ENCODE measurements around the gene RPS16. TPM values are rescaled to one million over a fixed set of nuclear protein-coding genes. Genes with fewer than 3 reads are reported as not detected.

Gene RPS16
- total and polyA plus RNA-seq, 2 of the 13 experiments (the other 11 are each of a cell fraction or from before 2014, with no cell fraction given) = 488 to 2,583 TPM

- TF ChIP-seq BCLAF1 (IDR thresholded peaks at IDR 0.05) = no peak
- TF ChIP-seq ZNF253 (CRISPR knock-in tag; IDR thresholded peaks at IDR 0.05; ENCODE audit: borderline replicate concordance) = no peak
- TF ChIP-seq ZNF24 (IDR thresholded peaks at IDR 0.05) = no peak
- TF ChIP-seq POLR2A (IDR thresholded peaks at IDR 0.05; ENCODE audit: insufficient read depth in 1 of 2, low read depth in 2 of 2, low read length in 2 of 2) = peak; percentile 21 to 51; a peak in 2 of 4 replicates
- TF ChIP-seq KMT2A (CRISPR knock-in tag; IDR thresholded peaks at IDR 0.05) = peak; percentile 30; the same call in 1 of the 2 replicates
- no peak for TF ChIP-seq MIER3 (CRISPR knock-in tag; IDR thresholded peaks at IDR 0.05; ENCODE audit: borderline replicate concordance)
- no peak for TF ChIP-seq PREB (CRISPR knock-in tag; IDR thresholded peaks at IDR 0.05)
- TF ChIP-seq RARA (CRISPR knock-in tag; IDR thresholded peaks at IDR 0.05) = peak; percentile 25; the same call in 1 of the 2 replicates
- TF ChIP-seq SRSF9 (IDR thresholded peaks at IDR 0.05; ENCODE audit: borderline replicate concordance, insufficient read depth, low read depth, low read length, poor library complexity, severe bottlenecking) = no peak
- TF ChIP-seq SRSF1 (optimal IDR thresholded peaks at IDR 0.05; ENCODE audit: low read depth, low read length) = peak; percentile 37
- no peak for TF ChIP-seq HDAC1 (CRISPR knock-in tag; IDR thresholded peaks at IDR 0.05)
- no peak for TF ChIP-seq HDAC6 (IDR thresholded peaks at IDR 0.05; ENCODE audit: low read depth, low read length)
- TF ChIP-seq CBX1 (IDR thresholded peaks at IDR 0.05; ENCODE audit: low read depth) = no peak
- no peak for TF ChIP-seq RFX5 (IDR thresholded peaks at IDR 0.05; ENCODE audit: low read depth, low read length)
- no peak for TF ChIP-seq RFXANK (CRISPR knock-in tag; IDR thresholded peaks at IDR 0.05)
- TF ChIP-seq ZNF747 (CRISPR knock-in tag; IDR thresholded peaks at IDR 0.05; ENCODE audit: borderline replicate concordance) = no peak
- peak; percentile 21; the same call in 1 of the 2 replicates for TF ChIP-seq ZBTB40 (IDR thresholded peaks at IDR 0.05)
- TF ChIP-seq ZBTB40 (CRISPR knock-in tag; IDR thresholded peaks at IDR 0.05) = no peak
Measured at GRCh38 chr19:39410017-39410830, 25.5 kb downstream of the RPS16 start (continued).

Data from HepG2 (cell line).